Measurements from ENCODE around the gene ADCY3. TPM values are rescaled to one million over a fixed set of nuclear protein-coding genes. Genes with fewer than 3 reads are reported as not detected.
A peak's percentile ranks its signal among the peaks of the same experiment; 100 is the strongest.

ADCY3 gene
- total RNA-seq, 1 experiment from 2014 or later, result 75.6 TPM

DNA sequence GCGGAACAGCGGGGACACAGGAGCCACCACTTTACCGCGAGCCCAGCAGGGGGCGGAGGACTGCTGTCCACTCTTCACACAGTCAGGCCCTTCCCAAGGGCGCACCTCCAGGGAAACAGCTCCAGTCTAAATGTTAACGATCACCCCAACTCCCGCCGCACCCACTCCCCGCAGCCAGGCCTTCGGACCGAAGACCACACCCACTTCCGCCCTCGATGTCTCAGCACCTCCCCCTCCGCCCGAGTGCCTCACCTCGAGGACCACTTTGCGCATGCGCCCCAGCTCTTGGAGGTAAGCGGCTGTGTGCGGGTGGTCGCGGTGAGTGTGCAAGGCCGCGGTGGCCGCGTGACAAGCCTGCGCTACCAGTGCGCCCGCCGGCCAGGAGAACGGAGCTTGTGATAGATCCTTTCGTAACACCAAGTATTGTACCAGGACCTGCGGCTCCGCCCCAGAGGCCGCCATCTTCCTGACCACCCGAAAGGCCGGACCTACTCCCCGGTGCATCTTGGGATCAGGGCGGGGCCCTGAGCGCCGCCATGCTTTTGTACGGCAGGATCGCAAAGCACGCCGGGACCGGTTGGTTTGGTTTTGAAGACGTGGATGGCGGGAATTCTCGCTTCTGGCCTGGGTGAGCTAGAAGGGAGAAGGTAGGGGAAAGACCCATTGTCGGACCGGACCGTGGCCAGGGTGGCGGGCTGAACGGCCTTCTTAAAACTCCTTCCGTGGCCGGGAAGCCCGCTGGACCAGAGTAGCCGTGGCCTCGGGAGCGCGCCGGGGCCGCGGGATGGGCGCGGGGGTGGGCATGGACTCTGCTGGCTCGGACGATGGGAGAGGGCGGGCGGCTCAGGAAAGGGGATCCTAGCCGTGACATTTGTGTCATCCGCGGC is 126.9 kb downstream of the ADCY3 start, which contains the start of the genes CENPO and PTRHD1:
CENPO (plus strand) TSS at position 552 of the 887 bp plus-strand sequence. CDS start 495 bp downstream, outside the sequence.
PTRHD1 (minus strand) TSS at position 518 of the 887 bp plus-strand sequence; CDS start at position 504, 14 bp downstream.
- CTCF ChIA-PET, result interaction anchor here (0.6 to 3.3 kb wide), 27 partner anchors 13 to 866 kb away, joined by 3 to 30 read pairs (median 4); partner anchors contain the start of genes ATAD2B, EFR3B, SF3B6 and UBXN2A
- H3K9me3 Mint-ChIP-seq (ENCODE audit: unreplicated experiment), result no peaks in the 10 kb centered on the region
- peak within 1 kb of the TSS; percentile 95 for H3K4me3 Mint-ChIP-seq (ENCODE audit: unreplicated experiment)
- Histone ChIP-seq H3K4me3 (ENCODE audit: low read depth, low read length) (peak within 1 kb of the TSS; percentile 78), H3K36me3 (ENCODE audit: control insufficient read depth, insufficient read depth, low read length) (no peaks in the 10 kb centered on the region), H3K4me1 (peaks cover 24% of the 10 kb centered on the region), H3K27me3 (replicated peaks; ENCODE audit: control insufficient read depth, insufficient read depth, low read length) (no peaks in the 10 kb centered on the region), H3K9me3 (no peaks in the 10 kb centered on the region)
- no TSS peak for BruUV-seq (replicated peaks)
- H3K27me3 Mint-ChIP-seq (ENCODE audit: insufficient read depth, unreplicated experiment), result no peaks in the 10 kb centered on the region
- peak within 1 kb of the TSS; percentile 99 for H3K27ac Mint-ChIP-seq (ENCODE audit: unreplicated experiment)
- TF ChIP-seq, protein P1, sequence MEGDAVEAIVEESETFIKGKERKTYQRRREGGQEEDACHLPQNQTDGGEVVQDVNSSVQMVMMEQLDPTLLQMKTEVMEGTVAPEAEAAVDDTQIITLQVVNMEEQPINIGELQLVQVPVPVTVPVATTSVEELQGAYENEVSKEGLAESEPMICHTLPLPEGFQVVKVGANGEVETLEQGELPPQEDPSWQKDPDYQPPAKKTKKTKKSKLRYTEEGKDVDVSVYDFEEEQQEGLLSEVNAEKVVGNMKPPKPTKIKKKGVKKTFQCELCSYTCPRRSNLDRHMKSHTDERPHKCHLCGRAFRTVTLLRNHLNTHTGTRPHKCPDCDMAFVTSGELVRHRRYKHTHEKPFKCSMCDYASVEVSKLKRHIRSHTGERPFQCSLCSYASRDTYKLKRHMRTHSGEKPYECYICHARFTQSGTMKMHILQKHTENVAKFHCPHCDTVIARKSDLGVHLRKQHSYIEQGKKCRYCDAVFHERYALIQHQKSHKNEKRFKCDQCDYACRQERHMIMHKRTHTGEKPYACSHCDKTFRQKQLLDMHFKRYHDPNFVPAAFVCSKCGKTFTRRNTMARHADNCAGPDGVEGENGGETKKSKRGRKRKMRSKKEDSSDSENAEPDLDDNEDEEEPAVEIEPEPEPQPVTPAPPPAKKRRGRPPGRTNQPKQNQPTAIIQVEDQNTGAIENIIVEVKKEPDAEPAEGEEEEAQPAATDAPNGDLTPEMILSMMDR (IDR thresholded peaks at IDR 0.05; ENCODE audit: insufficient read depth in 1 of 2, low read depth in 1 of 2, low read length in 1 of 2, severe bottlenecking in 1 of 2, unreplicated experiment in 1 of 2), result peak; percentile 82 to 92
- H3K36me3 Mint-ChIP-seq (ENCODE audit: insufficient read depth, unreplicated experiment), result peaks cover 34% of the 10 kb centered on the region
- peak; percentile 98 to 99 for DNase-seq
- peaks cover 27% of the 10 kb centered on the region for H3K4me1 Mint-ChIP-seq (ENCODE audit: low read depth, unreplicated experiment)
- POLR2A ChIA-PET, result interaction anchor here (0.6 to 1.7 kb wide), 10 partner anchors 12 to 670 kb away, joined by 3 to 6 read pairs (median 3); no protein-coding TSS in a partner anchor
- intact Hi-C loops (cut with micrococcal nuclease; ENCODE audit: unreplicated experiment), result loop anchor here (1.0 to 2.0 kb wide), 7 partner anchors 14 to 383 kb away; partner anchors contain the start of gene NCOA1

DNA sequence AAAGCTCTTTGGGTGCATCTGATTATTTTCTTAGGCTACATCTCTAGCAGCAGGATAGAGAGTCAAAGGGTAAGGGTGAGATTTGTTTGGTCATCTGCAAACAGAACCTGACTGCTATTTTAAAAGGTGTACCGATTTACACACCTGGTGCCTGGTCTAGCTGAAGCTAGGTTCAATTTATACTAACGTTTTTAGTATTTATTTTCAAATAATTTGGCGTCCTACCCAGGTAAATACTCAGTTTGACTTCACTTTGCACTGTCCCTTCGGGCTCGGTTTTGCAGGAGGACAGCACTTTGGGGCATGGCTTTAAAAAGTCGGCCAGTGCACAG is 127.5 kb downstream of the ADCY3 start:
- Histone ChIP-seq H3K36me3 (ENCODE audit: control insufficient read depth, insufficient read depth, low read length) (no peaks in the 10 kb centered on the region), H3K4me1 (peaks cover 24% of the 10 kb centered on the region), H3K9me3 (no peaks in the 10 kb centered on the region), H3K27me3 (replicated peaks; ENCODE audit: control insufficient read depth, insufficient read depth, low read length) (no peaks in the 10 kb centered on the region), H3K4me3 (ENCODE audit: low read depth, low read length) (peak overlapping the region; percentile 78)
- H3K4me3 Mint-ChIP-seq (ENCODE audit: unreplicated experiment), result peak overlapping the region; percentile 95
- H3K4me1 Mint-ChIP-seq (ENCODE audit: low read depth, unreplicated experiment), result peaks cover 25% of the 10 kb centered on the region
- no peaks in the 10 kb centered on the region for H3K27me3 Mint-ChIP-seq (ENCODE audit: insufficient read depth, unreplicated experiment)
- no peaks in the 10 kb centered on the region for H3K9me3 Mint-ChIP-seq (ENCODE audit: unreplicated experiment)
- TSS peak; percentile 80 for BruUV-seq (replicated peaks)
- CTCF ChIA-PET, result interaction anchor here (0.6 to 3.3 kb wide), 21 partner anchors 13 to 852 kb away, joined by 3 to 30 read pairs (median 4); partner anchors contain the start of genes EFR3B, SF3B6 and UBXN2A
- TF ChIP-seq, protein P1 (IDR thresholded peaks at IDR 0.05; ENCODE audit: insufficient read depth in 1 of 2, low read depth in 1 of 2, low read length in 1 of 2, severe bottlenecking in 1 of 2, unreplicated experiment in 1 of 2), result no peak
- H3K27ac Mint-ChIP-seq (ENCODE audit: unreplicated experiment), result peak overlapping the region; percentile 99
- POLR2A ChIA-PET, result interaction anchor here (0.6 to 1.7 kb wide), 11 partner anchors 13 to 670 kb away, joined by 3 to 6 read pairs (median 3); no protein-coding TSS in a partner anchor
- intact Hi-C loops (cut with micrococcal nuclease; ENCODE audit: unreplicated experiment), result loop anchor here (1.0 to 2.0 kb wide), 6 partner anchors 13 to 382 kb away; partner anchors contain the start of gene NCOA1
- no peak for DNase-seq
- peaks cover 28% of the 10 kb centered on the region for H3K36me3 Mint-ChIP-seq (ENCODE audit: insufficient read depth, unreplicated experiment)

DNA sequence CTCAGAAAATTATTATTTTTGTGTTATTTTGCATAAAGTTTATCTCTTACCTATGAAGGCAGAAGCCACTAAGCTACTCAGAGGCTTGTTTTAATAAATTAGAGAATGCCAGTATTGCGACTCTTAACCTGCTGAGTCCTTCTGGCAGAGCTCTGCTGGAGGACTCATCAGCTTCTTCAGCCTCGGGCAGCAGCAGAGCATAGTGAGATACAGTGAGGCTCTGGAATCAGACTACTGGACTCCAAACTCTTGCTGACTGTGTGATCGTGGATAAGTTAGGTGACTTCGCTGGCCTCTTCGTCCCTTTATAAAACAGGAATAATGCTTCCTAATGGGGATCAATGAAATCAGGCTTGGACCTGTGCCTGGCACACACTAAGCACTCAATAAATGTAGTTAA is 128.6 kb downstream of the ADCY3 start:
- H3K4me3 ChIP-seq (ENCODE audit: low read depth, low read length), result no peak overlapping the region
- no peaks in the 10 kb centered on the region for H3K36me3 ChIP-seq (ENCODE audit: control insufficient read depth, insufficient read depth, low read length)
- POLR2A ChIA-PET, result interaction anchor here (0.7 to 1.7 kb wide), 2 partner anchors 31 to 65 kb away, joined by 3 to 4 read pairs; no protein-coding TSS in a partner anchor
- DNase-seq, result no peak
- H3K27ac Mint-ChIP-seq (ENCODE audit: unreplicated experiment), result peak overlapping the region; percentile 99
- peaks cover 19% of the 10 kb centered on the region for H3K36me3 Mint-ChIP-seq (ENCODE audit: insufficient read depth, unreplicated experiment)
- intact Hi-C loops (cut with micrococcal nuclease; ENCODE audit: unreplicated experiment), result loop anchor here (2.0 kb wide), 1 partner anchor 69 kb away; no protein-coding TSS in a partner anchor
- no peaks in the 10 kb centered on the region for H3K9me3 ChIP-seq
- no peaks in the 10 kb centered on the region for H3K9me3 Mint-ChIP-seq (ENCODE audit: unreplicated experiment)
- H3K4me1 Mint-ChIP-seq (ENCODE audit: low read depth, unreplicated experiment), result peaks cover 14% of the 10 kb centered on the region
- H3K27me3 ChIP-seq (replicated peaks; ENCODE audit: control insufficient read depth, insufficient read depth, low read length), result no peaks in the 10 kb centered on the region
- H3K4me1 ChIP-seq, result peaks cover 24% of the 10 kb centered on the region
- no peaks in the 10 kb centered on the region for H3K27me3 Mint-ChIP-seq (ENCODE audit: insufficient read depth, unreplicated experiment)
- H3K4me3 Mint-ChIP-seq (ENCODE audit: unreplicated experiment), result peak overlapping the region; percentile 95
- TF ChIP-seq, protein P1 (IDR thresholded peaks at IDR 0.05; ENCODE audit: insufficient read depth in 1 of 2, low read depth in 1 of 2, low read length in 1 of 2, severe bottlenecking in 1 of 2, unreplicated experiment in 1 of 2), result no peak
- CTCF ChIA-PET, result interaction anchor here (0.6 to 3.3 kb wide), 6 partner anchors 12 to 550 kb away, joined by 3 to 30 read pairs (median 6); no protein-coding TSS in a partner anchor
- no TSS peak for BruUV-seq (replicated peaks)
